Fibroblast of lung (primary cell): ENCODE data around the gene DGKZ. TPM values are rescaled to one million over a fixed set of nuclear protein-coding genes. Genes with fewer than 3 reads are reported as not detected.

Experiments
- DNase-seq, 2 donors: peaks; one replicate each; pipeline versions ENCODE4 v3.0.0 to v3.0.0-alpha.2; 2010; ENCODE audit warnings: low read depth in 2 of 2
- H2AFZ ChIP-seq: 2 replicates; pipeline ENCODE4 v1.5.1; 2012; ENCODE audit warnings: low read length, control low read depth, inconsistent platforms
- H3K27ac ChIP-seq: 2 replicates; pipeline ENCODE4 v1.5.1; 2011; ENCODE audit warnings: low read length, control low read depth; ENCODE audit not compliant: insufficient read depth
- H3K27me3 ChIP-seq: 2 replicates; pipeline ENCODE4 v1.5.1; 2011; ENCODE audit warnings: mild to moderate bottlenecking, low read length; ENCODE audit not compliant: control insufficient read depth, insufficient read depth
- H3K36me3 ChIP-seq: 2 replicates; pipeline ENCODE4 v1.5.1; 2011; ENCODE audit warnings: low read length; ENCODE audit not compliant: control insufficient read depth, insufficient read depth
- H3K4me1 ChIP-seq: 2 replicates; pipeline ENCODE4 v1.5.1; 2011; ENCODE audit warnings: low read length; ENCODE audit not compliant: control insufficient read depth, insufficient read depth; ENCODE audit errors: extremely low read depth
- H3K4me2 ChIP-seq: 2 replicates; pipeline ENCODE4 v1.5.1; 2011; ENCODE audit warnings: low read length, control low read depth; ENCODE audit not compliant: insufficient read depth; ENCODE audit errors: extremely low read depth
- H3K4me3 ChIP-seq, 4 experiments: fragments of 200-600 bp in 1 of 4; sonication (generic) in 1 of 4; replicated peaks in 1 of 4; 2 replicates each; pipeline ENCODE4 v1.5.1; 2011 to 2016; ENCODE audit warnings: low read length in 4 of 4, low read depth in 3 of 4, mild to moderate bottlenecking in 3 of 4, control low read depth in 2 of 4, inconsistent platforms in 1 of 4, mixed read lengths in 1 of 4; ENCODE audit not compliant: insufficient read depth in 1 of 4; ENCODE audit errors: control extremely low read depth in 1 of 4
- H3K79me2 ChIP-seq: 2 replicates; pipeline ENCODE4 v1.5.1; 2012; ENCODE audit warnings: mild to moderate bottlenecking, low read length, inconsistent platforms; ENCODE audit not compliant: control insufficient read depth, insufficient read depth
- H3K9ac ChIP-seq: 2 replicates; pipeline ENCODE4 v1.5.1; 2011; ENCODE audit warnings: mild to moderate bottlenecking, low read length, control low read depth; ENCODE audit not compliant: insufficient read depth
- H3K9me3 ChIP-seq: 2 replicates; pipeline ENCODE4 v1.5.1; 2012; ENCODE audit warnings: low read depth, low read length; ENCODE audit not compliant: control insufficient read depth, insufficient read depth
- H4K20me1 ChIP-seq: 2 replicates; pipeline ENCODE4 v1.5.1; 2011; ENCODE audit warnings: low read length; ENCODE audit not compliant: control insufficient read depth, insufficient read depth; ENCODE audit errors: extremely low read depth
- CTCF ChIP-seq, 2 donors: IDR thresholded peaks in 1 of 2; conservative IDR thresholded peaks in 1 of 2; 1 replicate in 1 of 2; 2 replicates in 1 of 2; pipeline ENCODE4 v1.5.1; 2011 to 2012; ENCODE audit warnings: low read length in 2 of 2, control low read depth in 1 of 2, inconsistent platforms in 1 of 2, low read depth in 1 of 2, mild to moderate bottlenecking in 1 of 2
- EZH2 ChIP-seq: IDR thresholded peaks from 2 replicates; pipeline ENCODE4 v1.5.1; 2012; ENCODE audit warnings: low read length, control low read depth, mild to moderate bottlenecking; ENCODE audit errors: missing control alignments
- polyA plus RNA-seq, 2 donors: library from polyadenylated mRNA; depleted of rRNA in 1 of 2; stranded (reverse) in 1 of 2; unstranded in 1 of 2; fragments of >200 nt; gene quantifications; 2 replicates each; pipeline ENCODE4 v1.2.1, GENCODE V29; 2011 to 2012; ENCODE audit warnings: missing spikeins in 1 of 2
- total RNA-seq: library from RNA; depleted of rRNA; stranded (reverse); fragments of >200 nt; gene quantifications from 2 replicates; pipeline ENCODE4 v1.2.1, GENCODE V29; 2014

The DGKZ gene
- total and polyA plus RNA-seq, 2 donors (not counting 1 experiment from before 2014, with no cell fraction given): 16.4 to 35.5 TPM

- Histone ChIP-seq H3K4me2 (no peak overlapping the region), H3K79me2 (peaks cover 13% of the 10 kb centered on the region), H2AFZ (no peak overlapping the region), H3K4me1 (peaks cover 6% of the 10 kb centered on the region), H3K9ac (no peak overlapping the region), H3K36me3 (no peaks in the 10 kb centered on the region), H3K27me3 (no peaks in the 10 kb centered on the region), H3K27ac (no peak overlapping the region), H3K4me3 (no peak overlapping the region), H4K20me1 (no peaks in the 10 kb centered on the region), H3K9me3 (no peaks in the 10 kb centered on the region)
- peak in 1 of 2 donors; percentile 17 for DNase-seq
- TF ChIP-seq CTCF (conservative IDR thresholded peaks at IDR 0.05 in 1 of 2, IDR thresholded peaks at IDR 0.05 in 1 of 2; ENCODE audit: low read depth in 1 of 2, low read length in 2 of 2): no peak
- no peak for TF ChIP-seq EZH2
Observed at GRCh38 chr11:46353698-46354097, 6.4 kb downstream of the DGKZ start.

GRCh38 chr11:46356924-46357482 is 9.7 kb downstream of the DGKZ start:
- Histone ChIP-seq H4K20me1 (no peaks in the 10 kb centered on the region), H3K9ac (no peak overlapping the region), H2AFZ (no peak overlapping the region), H3K4me1 (peaks cover 12% of the 10 kb centered on the region), H3K79me2 (peaks cover 11% of the 10 kb centered on the region), H3K9me3 (no peaks in the 10 kb centered on the region), H3K27me3 (no peaks in the 10 kb centered on the region), H3K4me3 (no peak overlapping the region), H3K36me3 (no peaks in the 10 kb centered on the region), H3K4me2 (no peak overlapping the region), H3K27ac (no peak overlapping the region)
- TF ChIP-seq EZH2 (no peak), CTCF (conservative IDR thresholded peaks at IDR 0.05 in 1 of 2, IDR thresholded peaks at IDR 0.05 in 1 of 2; ENCODE audit: low read depth in 1 of 2, low read length in 2 of 2) (no peak)
- DNase-seq: peak; percentile 47 to 72

- Histone ChIP-seq H3K79me2 (peaks cover 15% of the 10 kb centered on the region), H3K27me3 (no peaks in the 10 kb centered on the region), H4K20me1 (no peaks in the 10 kb centered on the region), H3K9ac (no peak overlapping the region), H3K36me3 (no peaks in the 10 kb centered on the region), H3K9me3 (no peaks in the 10 kb centered on the region), H2AFZ (no peak overlapping the region), H3K27ac (no peak overlapping the region), H3K4me3 (no peak overlapping the region), H3K4me2 (no peak overlapping the region), H3K4me1 (peaks cover 17% of the 10 kb centered on the region)
- no peak for DNase-seq
- no peak for TF ChIP-seq EZH2
- TF ChIP-seq CTCF (conservative IDR thresholded peaks at IDR 0.05 in 1 of 2, IDR thresholded peaks at IDR 0.05 in 1 of 2; ENCODE audit: low read depth in 1 of 2, low read length in 2 of 2): no peak
Observed at GRCh38 chr11:46357483-46357936, 10.2 kb downstream of the DGKZ start.
